ENCODE measurements around the gene KRT6C. TPM values are rescaled to one million over a fixed set of nuclear protein-coding genes. Genes with fewer than 3 reads are reported as not detected.

Gene KRT6C
- total and polyA plus RNA-seq, 2 experiments from 2014 or later: not detected

DNA sequence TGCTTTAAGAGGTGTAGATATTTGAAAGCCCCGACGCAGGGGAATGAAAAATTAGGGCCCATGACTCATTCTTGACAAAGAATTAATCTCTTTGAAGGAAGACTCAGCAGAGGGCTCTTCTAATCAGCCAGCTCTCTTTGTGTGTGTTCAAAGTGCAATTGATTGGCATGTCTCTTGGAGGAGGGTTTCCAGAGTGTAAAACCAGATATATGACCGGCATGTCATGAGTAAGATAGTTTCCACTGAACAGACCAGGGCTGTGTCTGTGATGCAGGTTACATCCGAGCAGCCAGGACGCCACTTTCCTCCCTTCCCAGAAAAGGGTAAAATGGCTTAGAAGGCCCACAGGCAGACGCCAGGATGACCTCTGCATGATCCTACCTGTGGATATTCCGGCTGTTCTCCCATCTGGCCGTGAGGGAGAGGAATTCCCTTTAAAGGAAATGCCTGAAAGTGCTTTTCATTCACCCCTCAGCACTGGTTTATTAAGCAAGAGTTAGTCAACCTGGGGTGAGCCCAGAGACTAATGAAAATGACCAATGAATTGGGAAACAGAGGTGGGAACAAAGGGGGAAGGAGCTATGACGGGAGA, 32.2 kb downstream of the KRT6C start:
- Histone ChIP-seq H3K9me3 (ENCODE audit: low read depth) (no peaks in the 10 kb centered on the region), H3K4me3 (no peak overlapping the region), H3K4me1 (ENCODE audit: low read depth) (peaks cover 15% of the 10 kb centered on the region), H3K27me3 (peaks cover 7% of the 10 kb centered on the region), H3K27ac (no peak overlapping the region), H3K36me3 (no peaks in the 10 kb centered on the region)
- TF ChIP-seq, protein P1, sequence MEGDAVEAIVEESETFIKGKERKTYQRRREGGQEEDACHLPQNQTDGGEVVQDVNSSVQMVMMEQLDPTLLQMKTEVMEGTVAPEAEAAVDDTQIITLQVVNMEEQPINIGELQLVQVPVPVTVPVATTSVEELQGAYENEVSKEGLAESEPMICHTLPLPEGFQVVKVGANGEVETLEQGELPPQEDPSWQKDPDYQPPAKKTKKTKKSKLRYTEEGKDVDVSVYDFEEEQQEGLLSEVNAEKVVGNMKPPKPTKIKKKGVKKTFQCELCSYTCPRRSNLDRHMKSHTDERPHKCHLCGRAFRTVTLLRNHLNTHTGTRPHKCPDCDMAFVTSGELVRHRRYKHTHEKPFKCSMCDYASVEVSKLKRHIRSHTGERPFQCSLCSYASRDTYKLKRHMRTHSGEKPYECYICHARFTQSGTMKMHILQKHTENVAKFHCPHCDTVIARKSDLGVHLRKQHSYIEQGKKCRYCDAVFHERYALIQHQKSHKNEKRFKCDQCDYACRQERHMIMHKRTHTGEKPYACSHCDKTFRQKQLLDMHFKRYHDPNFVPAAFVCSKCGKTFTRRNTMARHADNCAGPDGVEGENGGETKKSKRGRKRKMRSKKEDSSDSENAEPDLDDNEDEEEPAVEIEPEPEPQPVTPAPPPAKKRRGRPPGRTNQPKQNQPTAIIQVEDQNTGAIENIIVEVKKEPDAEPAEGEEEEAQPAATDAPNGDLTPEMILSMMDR (IDR thresholded peaks at IDR 0.05; ENCODE audit: low read depth, low read length): no peak
- peak in 1 of 2 donors; percentile 73 for DNase-seq (ENCODE audit: low read depth in 1 of 2, low spot score in 1 of 2)

GRCh38 chr12:52440821-52441319, 32.7 kb downstream of the KRT6C start:
- no peaks in the 10 kb centered on the region for H3K9me3 ChIP-seq (ENCODE audit: low read depth)
- H3K4me1 ChIP-seq (ENCODE audit: low read depth): peaks cover 15% of the 10 kb centered on the region
- no peaks in the 10 kb centered on the region for H3K36me3 ChIP-seq
- H3K4me3 ChIP-seq: no peak overlapping the region
- peaks cover 5% of the 10 kb centered on the region for H3K27me3 ChIP-seq
- no peak overlapping the region for H3K27ac ChIP-seq
- peak in 1 of 2 donors; percentile 74 for DNase-seq (ENCODE audit: low read depth in 1 of 2, low spot score in 1 of 2)
- TF ChIP-seq, protein P1 (IDR thresholded peaks at IDR 0.05; ENCODE audit: low read depth, low read length): no peak

DNA sequence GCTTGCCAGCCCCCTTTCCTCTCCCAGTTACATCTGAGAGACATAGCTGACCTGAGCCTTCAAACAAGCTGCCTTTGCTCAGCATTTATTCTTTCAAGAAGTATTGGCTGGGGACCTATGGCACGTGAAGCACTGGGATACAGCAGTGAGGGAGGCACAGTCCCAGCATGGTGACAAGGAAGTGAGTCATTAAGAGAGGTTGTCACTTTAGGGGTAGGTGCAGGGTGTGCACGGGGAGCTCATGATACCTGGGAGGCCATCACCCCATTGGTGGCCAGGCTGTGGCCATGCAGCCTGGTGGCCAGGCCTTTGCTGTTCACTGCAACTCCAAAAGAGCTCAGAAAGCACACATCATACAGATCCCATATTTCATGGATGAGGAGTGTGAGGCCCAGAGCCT, 33.8 kb downstream of the KRT6C start:
- TF ChIP-seq, protein P1 (IDR thresholded peaks at IDR 0.05; ENCODE audit: low read depth, low read length): no peak
- no peak for DNase-seq (ENCODE audit: low read depth in 1 of 2, low spot score in 1 of 2)
- Histone ChIP-seq H3K36me3 (no peaks in the 10 kb centered on the region), H3K27ac (no peak overlapping the region), H3K9me3 (ENCODE audit: low read depth) (no peaks in the 10 kb centered on the region), H3K4me3 (no peak overlapping the region), H3K4me1 (ENCODE audit: low read depth) (peaks cover 15% of the 10 kb centered on the region), H3K27me3 (peaks cover 3% of the 10 kb centered on the region)

- no peak for DNase-seq (ENCODE audit: low read depth in 1 of 2, low spot score in 1 of 2)
- Histone ChIP-seq H3K36me3 (no peaks in the 10 kb centered on the region), H3K4me3 (no peak overlapping the region), H3K27me3 (peaks cover under 1% of the 10 kb centered on the region), H3K4me1 (ENCODE audit: low read depth) (peaks cover 15% of the 10 kb centered on the region), H3K27ac (no peak overlapping the region), H3K9me3 (ENCODE audit: low read depth) (no peaks in the 10 kb centered on the region)
- TF ChIP-seq, protein P1 (IDR thresholded peaks at IDR 0.05; ENCODE audit: low read depth, low read length): no peak
Measured at GRCh38 chr12:52439420-52439819, 34.2 kb downstream of the KRT6C start.

DNA sequence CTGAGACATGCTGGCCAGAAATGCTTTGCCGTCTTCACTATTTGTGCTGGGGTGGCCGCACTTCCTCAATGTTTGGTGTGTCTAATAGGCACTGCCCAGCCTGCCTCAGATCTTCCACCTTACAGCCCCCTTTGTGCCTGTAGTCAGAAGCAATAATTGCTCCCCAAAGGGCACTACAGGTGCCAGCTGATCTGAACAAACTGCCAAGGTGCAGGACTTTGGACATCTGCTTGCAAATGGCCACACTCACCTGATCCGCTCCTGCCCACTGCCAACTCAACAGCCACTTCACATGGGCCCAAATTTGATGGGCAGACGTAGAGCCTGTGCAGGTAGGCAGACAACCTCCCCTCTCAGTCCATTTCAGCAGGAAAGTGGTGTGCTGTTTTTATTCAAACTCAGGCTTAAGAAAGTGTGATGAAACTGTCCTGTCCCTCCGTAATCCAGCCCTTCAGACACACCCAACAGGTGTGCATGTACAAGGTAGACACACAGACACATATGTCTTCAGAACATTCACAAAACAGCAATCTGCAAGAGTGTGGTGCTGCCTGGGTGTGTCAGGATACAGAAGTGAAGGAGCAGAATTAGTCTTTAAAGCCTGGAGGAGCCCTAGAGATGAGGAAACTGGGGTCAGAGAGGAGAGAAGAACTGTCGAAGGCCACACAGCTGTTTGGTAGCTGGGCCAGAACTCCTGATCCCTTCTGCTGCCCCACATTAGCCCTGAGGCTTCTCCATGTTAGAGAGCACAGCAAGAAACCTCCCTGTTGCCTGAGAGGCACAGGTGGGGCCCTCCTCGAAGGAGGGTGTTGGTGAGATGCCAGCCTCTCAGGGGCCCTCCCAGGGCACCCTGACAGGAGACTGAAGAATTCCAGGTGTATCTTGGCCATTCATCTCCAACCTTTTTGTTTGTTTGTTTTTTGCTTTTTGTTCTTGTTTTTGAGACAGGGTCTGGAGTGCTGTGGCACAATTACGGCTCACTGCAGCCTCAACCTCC, 35.0 kb downstream of the KRT6C start:
- Histone ChIP-seq H3K4me1 (ENCODE audit: low read depth) (peaks cover 15% of the 10 kb centered on the region), H3K4me3 (no peak overlapping the region), H3K27ac (no peak overlapping the region), H3K27me3 (no peaks in the 10 kb centered on the region), H3K9me3 (ENCODE audit: low read depth) (no peaks in the 10 kb centered on the region), H3K36me3 (no peaks in the 10 kb centered on the region)
- no peak for DNase-seq (ENCODE audit: low read depth in 1 of 2, low spot score in 1 of 2)
- TF ChIP-seq, protein P1 (IDR thresholded peaks at IDR 0.05; ENCODE audit: low read depth, low read length): no peak
